ENCODE data around the gene STK33. TPM values are rescaled to one million over a fixed set of nuclear protein-coding genes. Genes with fewer than 3 reads are reported as not detected.

Gene STK33
- total RNA-seq, 1 experiment from 2014 or later = 10.9 TPM

- Histone ChIP-seq H3K4me3 (replicated peaks in 1 of 2; ENCODE audit: low read depth in 1 of 2, low read length in 2 of 2) (no peak overlapping the region), H3K9me2 (ENCODE audit: insufficient read depth) (no peaks in the 10 kb centered on the region), H3K36me3 (ENCODE audit: control insufficient read depth in 1 of 2, insufficient read depth in 2 of 2, low read length in 2 of 2) (peaks cover 45 to 61% of the 10 kb centered on the region in 2 experiments; a peak in 3 of 4 replicates), H3K4me1 (ENCODE audit: control insufficient read depth in 1 of 2, insufficient read depth in 2 of 2, low read length in 2 of 2) (no peaks in the 10 kb centered on the region), H3K9ac (ENCODE audit: low read length) (no peak overlapping the region), H3K27me3 (ENCODE audit: insufficient read depth, low read length) (no peaks in the 10 kb centered on the region), H4K20me1 (ENCODE audit: insufficient read depth) (no peaks in the 10 kb centered on the region), H2AFZ (ENCODE audit: low read depth, low read length, poor library complexity, severe bottlenecking) (no peak overlapping the region), H3K27ac (ENCODE audit: low read depth, low read length) (no peak overlapping the region), H3K4me2 (ENCODE audit: low read length) (no peak overlapping the region), H3K9me3 (ENCODE audit: control insufficient read depth in 1 of 2, insufficient read depth in 1 of 2, low read depth in 1 of 2, low read length in 2 of 2) (no peaks in the 10 kb centered on the region), H3K79me2 (ENCODE audit: insufficient read depth, low read length) (no peaks in the 10 kb centered on the region)
- ChIA-PET CTCF (no interaction called here), RAD21 (ENCODE audit: low non-redundant PET in 1 of 2, low total read pairs in 2 of 2, uncharacterized antibody in 2 of 2, unreplicated experiment in 2 of 2) (no interaction called here), POLR2A (no interaction called here)
- TF ChIP-seq SP1 (IDR thresholded peaks at IDR 0.05; ENCODE audit: low read depth) = no peak
- no peak for TF ChIP-seq SRF (IDR thresholded peaks at IDR 0.05; ENCODE audit: low read depth)
- TF ChIP-seq FOSL1 (IDR thresholded peaks at IDR 0.05; ENCODE audit: low read depth) = no peak
- no peak for TF ChIP-seq ZFX (IDR thresholded peaks at IDR 0.05)
- TF ChIP-seq JUND (IDR thresholded peaks at IDR 0.05) = no peak
- TF ChIP-seq CTCF (IDR thresholded peaks at IDR 0.05 in 2 of 3, conservative IDR thresholded peaks at IDR 0.05 in 1 of 3; ENCODE audit: borderline replicate concordance in 1 of 3, insufficient read depth in 1 of 3, low read depth in 2 of 3, low read length in 2 of 3) = no peak
- no peak for TF ChIP-seq POLR2AphosphoS5 (IDR thresholded peaks at IDR 0.05; ENCODE audit: low read depth, low read length)
- TF ChIP-seq EZH2 (IDR thresholded peaks at IDR 0.05) = no peak
- no peak for TF ChIP-seq CEBPB (IDR thresholded peaks at IDR 0.05; ENCODE audit: low read depth)
- no peak for TF ChIP-seq ZNF274 (IDR thresholded peaks at IDR 0.05; ENCODE audit: low read depth, low read length)
- no peak for TF ChIP-seq YY1 (IDR thresholded peaks at IDR 0.05; ENCODE audit: extremely low read depth, insufficient replicate concordance, low read depth, low read length)
- no peak for TF ChIP-seq EZH2phosphoT487 (IDR thresholded peaks at IDR 0.05; ENCODE audit: borderline replicate concordance)
- TF ChIP-seq TCF7L2 (IDR thresholded peaks at IDR 0.05; ENCODE audit: borderline replicate concordance, extremely low read depth, insufficient read depth, insufficient read length) = no peak
- TF ChIP-seq RAD21 (IDR thresholded peaks at IDR 0.05; ENCODE audit: low read depth) = no peak
- no peak for TF ChIP-seq MAX (IDR thresholded peaks at IDR 0.05)
- TF ChIP-seq SIN3A (IDR thresholded peaks at IDR 0.05; ENCODE audit: low read depth) = no peak
- no peak for TF ChIP-seq REST (IDR thresholded peaks at IDR 0.05; ENCODE audit: low read depth)
- TF ChIP-seq ELF1 (IDR thresholded peaks at IDR 0.05; ENCODE audit: borderline replicate concordance, low read depth) = no peak
- no TSS peak for BruUV-seq (replicated peaks)
- DNase-seq (ENCODE audit: low read depth, low spot score) (no peak), ATAC-seq (no peak)
- intact Hi-C loops (cut with micrococcal nuclease) = no loop called here
Measured at GRCh38 chr11:8641332-8641731, 47.3 kb upstream of the STK33 start.
